PC-9 (cell line): ENCODE data around the gene USP9Y.

Experiments used
- EZH2 ChIP-seq: fragments of 200-600 bp; sonication (generic); IDR thresholded peaks from 2 replicates; pipeline ENCODE4 v1.8.0; 2017; ENCODE audit warnings: antibody characterized with exemption, low read depth
- TF ChIP-seq, protein P1 (sequence below): fragments of 200-600 bp; sonication (generic); conservative IDR thresholded peaks from 2 replicates; pipeline ENCODE4 v1.6.1; 2017; ENCODE audit warnings: mixed run types, antibody characterized with exemption, mild to moderate bottlenecking, moderate library complexity

GRCh38 chrY:12741414-12741813 lies 40.4 kb downstream of the USP9Y start:
- TF ChIP-seq, protein P1, sequence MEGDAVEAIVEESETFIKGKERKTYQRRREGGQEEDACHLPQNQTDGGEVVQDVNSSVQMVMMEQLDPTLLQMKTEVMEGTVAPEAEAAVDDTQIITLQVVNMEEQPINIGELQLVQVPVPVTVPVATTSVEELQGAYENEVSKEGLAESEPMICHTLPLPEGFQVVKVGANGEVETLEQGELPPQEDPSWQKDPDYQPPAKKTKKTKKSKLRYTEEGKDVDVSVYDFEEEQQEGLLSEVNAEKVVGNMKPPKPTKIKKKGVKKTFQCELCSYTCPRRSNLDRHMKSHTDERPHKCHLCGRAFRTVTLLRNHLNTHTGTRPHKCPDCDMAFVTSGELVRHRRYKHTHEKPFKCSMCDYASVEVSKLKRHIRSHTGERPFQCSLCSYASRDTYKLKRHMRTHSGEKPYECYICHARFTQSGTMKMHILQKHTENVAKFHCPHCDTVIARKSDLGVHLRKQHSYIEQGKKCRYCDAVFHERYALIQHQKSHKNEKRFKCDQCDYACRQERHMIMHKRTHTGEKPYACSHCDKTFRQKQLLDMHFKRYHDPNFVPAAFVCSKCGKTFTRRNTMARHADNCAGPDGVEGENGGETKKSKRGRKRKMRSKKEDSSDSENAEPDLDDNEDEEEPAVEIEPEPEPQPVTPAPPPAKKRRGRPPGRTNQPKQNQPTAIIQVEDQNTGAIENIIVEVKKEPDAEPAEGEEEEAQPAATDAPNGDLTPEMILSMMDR = no peak
- no peak for TF ChIP-seq EZH2
